NOMO-1 (cell line): ENCODE measurements around the gene SYS1.

Experiments
- DNase-seq, 2 experiments: peaks; one replicate each; lab custom pipeline; 2025; ENCODE audit not compliant: unreplicated experiment in 2 of 2; lab: John Stamatoyannopoulos, UW

Gene SYS1

GRCh38 chr20:45354423-45355208 is 8.3 kb upstream of the SYS1 start:
- no peak for DNase-seq

- no peak for DNase-seq
Measured at GRCh38 chr20:45355209-45356084, 7.5 kb upstream of the SYS1 start.

GRCh38 chr20:45358282-45359068 is 4.5 kb upstream of the SYS1 start:
- no peak for DNase-seq

GRCh38 chr20:45359069-45359405 is 3.9 kb upstream of the SYS1 start:
- no peak for DNase-seq

DNA sequence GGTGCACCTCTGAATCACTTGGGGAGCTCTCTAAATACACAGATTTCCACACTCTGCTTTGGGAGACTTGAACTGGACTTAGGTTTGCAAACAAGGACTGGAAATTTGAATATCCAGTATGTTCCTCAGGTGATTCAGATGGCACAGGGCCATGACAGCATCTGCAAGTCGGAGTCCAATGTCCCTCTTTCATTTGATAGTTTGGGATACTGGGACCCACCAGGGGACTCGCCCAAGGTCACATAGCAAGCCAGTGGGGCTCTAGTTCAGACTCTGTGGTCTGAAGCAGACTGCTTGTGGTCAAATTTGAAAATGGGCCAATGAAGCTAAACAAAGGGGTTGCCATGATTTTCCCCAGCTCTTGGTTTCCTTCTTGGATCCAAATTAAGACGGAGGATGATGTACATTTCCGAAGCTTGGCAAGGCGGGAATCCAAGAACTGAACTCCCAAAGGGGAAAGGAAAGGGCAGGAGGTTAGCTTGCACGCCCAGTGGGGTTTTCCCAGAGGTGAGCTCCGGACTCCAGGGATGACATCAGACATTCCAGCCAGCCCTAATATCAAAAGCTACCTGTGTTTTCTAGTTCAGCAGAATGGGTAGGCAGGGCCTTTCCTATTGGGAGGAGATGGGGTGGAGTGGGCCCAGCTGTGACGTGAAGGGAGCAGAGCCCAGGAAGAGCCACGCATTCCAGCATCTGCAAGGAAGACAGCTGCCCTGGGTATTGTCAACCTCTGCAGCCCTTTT is 3.4 kb upstream of the SYS1 start:
- DNase-seq, result no peak

DNA sequence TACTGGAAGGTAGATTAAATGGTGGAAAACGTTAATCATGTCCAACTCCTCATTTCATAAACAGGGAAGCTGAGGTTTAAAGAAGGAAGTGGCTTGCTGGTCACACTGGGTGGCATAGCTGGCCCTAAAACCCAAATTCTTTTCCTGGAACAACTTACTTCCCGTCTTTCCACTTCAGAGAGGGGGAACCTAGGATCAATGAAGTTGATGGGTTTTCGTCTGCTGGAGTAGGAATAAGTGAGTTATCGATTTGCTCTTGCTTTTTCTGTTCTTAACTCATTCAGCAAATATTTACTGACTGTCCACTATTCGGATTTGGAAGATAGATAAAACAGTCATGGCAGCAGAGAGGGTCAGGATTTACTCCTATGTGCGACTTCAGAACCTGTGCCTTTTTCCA is 1.2 kb upstream of the SYS1 start:
- peak in 1 of 2 experiments; percentile 35 for DNase-seq

DNA sequence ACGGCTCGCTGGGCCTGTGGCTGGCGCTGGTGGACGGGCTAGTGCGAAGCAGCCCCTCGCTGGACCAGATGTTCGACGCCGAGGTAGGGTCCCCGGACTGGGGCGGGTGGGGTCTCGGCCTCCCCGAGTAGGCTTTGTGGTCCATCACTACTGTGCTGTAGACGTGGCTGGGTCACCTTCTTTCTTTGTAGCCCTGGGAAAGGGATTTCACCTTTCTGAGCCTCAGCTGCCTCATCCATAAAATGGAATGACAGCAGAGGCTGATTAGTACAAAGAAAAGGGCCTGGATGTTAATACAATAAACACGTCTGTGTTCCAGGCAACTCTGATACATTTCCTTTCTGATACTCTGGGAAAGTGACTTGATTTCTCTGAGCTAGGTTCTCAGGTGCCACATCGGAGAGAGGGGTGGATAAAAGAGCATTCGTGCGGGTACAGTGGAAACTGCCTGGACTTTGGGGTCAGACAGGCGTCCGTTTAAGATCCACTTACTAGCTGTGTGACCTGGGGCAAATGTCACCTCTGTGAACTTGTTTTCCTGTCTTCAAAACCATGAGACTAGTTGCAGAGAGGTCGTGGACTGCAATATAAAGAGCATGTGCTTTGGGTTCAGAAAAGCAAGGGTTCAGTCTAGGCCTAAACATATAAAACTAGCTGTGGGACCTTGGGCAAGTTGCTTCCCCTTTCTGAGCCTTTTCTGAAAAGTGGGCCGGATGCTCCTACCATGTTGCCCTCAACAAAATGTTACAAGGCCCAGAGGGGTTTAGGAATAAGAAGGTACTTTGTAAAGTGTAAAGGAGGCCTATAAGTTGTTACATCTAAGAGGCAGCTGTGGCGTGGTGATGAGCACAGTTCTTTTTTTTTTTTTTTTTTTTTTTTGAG is 896 bp downstream of the SYS1 start:
- no peak for DNase-seq

DNA sequence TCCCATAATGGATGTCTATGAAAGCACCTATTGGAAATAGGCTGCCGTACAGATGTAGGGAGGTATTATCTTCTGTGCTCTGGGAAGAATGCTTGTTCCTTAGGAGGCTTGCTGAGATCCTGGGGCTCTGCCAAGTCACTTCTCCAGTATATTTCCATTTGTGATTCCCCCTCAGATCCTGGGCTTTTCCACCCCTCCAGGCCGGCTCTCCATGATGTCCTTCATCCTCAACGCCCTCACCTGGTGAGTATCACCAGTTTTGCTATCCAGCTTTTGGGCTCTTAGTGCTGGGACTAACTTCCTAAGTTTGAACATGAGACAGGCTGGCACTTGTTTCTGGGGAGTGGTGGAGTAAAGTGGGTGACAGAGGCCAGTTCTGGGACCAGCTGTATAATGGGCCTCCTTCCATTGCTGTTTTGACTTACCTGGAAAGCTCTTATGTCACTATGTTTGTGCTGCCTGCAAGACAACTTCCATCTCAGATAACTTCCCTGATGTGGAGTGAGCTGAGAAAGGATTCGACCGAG is 2.6 kb downstream of the SYS1 start:
- no peak for DNase-seq

DNA sequence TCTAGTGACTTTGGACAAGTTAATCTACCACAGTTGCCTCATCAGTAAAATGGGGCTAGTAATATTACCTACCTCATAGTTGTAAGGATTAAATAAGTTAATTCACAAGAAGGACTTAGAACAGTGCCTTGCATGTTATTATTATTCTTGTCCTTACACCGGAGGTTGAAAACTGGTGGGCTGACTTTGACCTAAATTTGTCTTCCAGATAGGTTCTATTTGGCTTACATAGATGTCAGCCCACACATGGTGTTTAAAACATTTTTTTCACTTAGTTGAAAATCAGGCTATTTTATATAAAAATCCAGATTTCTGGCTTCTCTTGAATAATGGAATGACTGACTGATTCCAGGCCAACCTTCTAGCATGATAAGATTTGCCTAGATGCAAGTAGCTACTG is 3.2 kb downstream of the SYS1 start:
- DNase-seq, result no peak

GRCh38 chr20:45366631-45367030 is 3.7 kb downstream of the SYS1 start:
- no peak for DNase-seq

GRCh38 chr20:45367126-45367525 is 4.2 kb downstream of the SYS1 start:
- DNase-seq, result no peak

GRCh38 chr20:45368221-45368980 is 5.4 kb downstream of the SYS1 start:
- peak; percentile 81 to 97 for DNase-seq

DNA sequence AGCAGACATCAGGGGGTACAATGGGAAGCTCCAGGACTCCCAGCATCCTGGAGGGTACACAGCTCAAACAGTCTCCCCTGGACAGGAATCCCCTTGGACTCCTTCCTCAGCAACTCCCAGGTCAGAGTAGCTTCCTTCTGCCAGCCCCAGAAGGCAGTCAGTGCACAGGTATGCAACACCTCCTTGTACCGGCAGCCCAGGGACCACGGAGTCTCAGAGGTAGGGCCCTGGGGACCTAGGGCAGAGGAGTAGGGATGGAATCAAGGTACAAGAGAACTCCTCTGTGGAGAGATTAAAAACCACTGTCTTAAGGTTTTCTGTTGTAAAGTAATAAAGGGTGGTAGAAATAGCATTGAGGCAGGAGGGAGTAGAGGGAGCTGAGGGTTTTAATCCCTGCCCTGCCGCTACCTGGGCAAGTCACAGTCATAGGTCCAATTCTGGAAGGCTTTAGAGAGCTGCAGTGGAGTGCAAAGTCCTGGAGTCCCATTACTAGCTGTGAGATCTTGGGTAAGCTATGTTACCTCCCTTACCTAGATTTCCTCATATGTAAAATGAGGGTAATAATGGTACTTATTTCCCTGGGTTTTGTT is 7.7 kb downstream of the SYS1 start:
- no peak for DNase-seq

GRCh38 chr20:45372241-45372640 is 9.3 kb downstream of the SYS1 start:
- DNase-seq, result no peak

DNA sequence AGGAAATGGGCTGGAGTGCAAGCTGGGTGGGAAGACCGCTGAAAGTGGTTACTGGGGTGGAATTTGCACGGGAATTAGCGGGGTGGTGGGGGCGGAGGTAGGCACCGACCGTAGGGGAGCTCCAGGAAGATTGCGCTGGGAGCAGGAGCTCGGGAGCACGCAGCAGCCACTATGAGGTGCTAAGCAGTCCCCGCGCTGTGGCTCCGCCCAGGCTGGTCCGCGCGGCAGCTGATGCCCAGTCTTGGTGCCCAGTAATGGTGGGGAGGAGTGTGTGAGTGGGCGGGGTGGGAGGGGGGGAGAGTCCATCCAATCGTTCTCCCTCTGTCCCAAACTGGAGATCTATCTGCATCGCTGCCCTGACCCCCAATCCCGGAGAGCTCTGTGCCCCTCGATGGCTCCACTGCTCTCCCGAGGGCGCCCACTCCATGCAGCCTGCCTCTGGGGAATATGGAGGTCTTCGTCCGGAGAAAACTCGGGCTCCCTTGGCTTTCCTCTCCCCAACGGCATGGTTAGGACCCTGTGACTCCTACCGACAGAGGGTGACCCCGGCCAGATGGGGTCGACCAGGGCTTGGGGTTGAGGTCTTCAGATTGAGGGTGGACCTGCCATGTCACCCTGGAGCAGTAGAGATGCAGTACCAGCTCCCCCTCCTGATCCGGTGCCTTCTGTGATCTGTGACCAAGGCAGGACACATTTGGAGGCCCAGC is 9.8 kb downstream of the SYS1 start:
- no peak for DNase-seq

DNA sequence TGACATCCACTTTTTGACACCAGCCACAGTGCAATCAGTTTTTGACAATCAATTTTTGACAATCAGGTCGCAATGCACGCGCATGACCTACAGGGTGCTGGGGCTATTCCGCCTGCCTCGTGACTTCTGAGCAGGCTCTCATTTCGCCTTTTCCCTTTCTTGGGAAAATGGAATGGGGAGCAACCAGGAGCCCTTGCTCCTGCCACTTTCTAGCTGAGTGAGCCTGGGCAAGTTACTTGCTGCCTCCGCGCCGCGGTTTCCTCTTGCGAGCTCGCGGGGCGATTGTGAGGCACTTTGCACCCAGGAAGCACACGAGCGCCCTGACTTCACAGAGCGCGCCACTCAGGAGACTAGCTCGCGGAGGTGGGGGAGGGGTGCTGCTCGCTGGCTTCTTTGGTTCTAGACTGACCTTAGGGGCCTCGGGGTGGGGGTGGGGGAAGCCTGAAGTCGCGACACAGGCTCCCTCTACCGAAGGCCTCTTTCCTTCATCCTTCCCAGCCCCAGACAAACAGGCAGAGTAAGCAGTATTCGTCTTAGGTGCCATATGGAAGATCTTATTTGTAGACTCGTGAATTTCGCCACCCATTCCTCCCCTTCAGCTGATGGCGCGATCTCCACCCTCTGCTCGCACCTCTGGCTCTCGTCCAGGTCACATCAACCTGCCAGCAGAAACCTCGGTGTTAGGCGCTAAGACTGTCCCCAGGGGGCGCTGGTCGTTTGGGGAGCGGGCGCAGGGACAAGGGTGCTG is 10.6 kb downstream of the SYS1 start:
- peak; percentile 77 to 89 for DNase-seq

DNA sequence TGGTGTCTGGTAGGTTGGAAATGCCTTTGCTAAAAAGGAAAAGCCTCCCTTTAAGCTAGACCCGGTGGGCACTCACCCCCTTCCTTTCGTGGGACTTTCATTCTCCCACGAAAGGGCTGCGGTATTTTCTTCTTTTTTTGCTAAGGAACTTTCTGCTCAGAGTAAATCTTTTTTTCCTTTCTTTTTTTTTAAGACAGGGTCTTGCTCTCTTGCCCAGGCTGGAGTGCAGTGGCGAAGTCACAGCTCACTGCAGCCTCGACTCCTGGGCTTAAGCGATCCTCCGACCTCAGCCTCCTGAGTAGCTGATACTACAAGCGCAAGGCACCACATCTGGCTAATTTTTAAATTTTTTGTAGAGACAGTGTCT is 11.1 kb downstream of the SYS1 start:
- no peak for DNase-seq
